DMS 273 treated with DMSO at 0.1 percent for 48 hours (cell line): Measurements from ENCODE around the gene C10orf67.

Experiments
- DNase-seq: peaks from one replicate; lab custom pipeline; 2025; lab: John Stamatoyannopoulos, UW

The C10orf67 gene

GRCh38 chr10:23196915-23197314 lies 147.7 kb downstream of the C10orf67 start:
- no peak for DNase-seq

GRCh38 chr10:23195846-23196600 lies 148.6 kb downstream of the C10orf67 start:
- no peak for DNase-seq

- no peak for DNase-seq
Observed at GRCh38 chr10:23194966-23195845, 149.4 kb downstream of the C10orf67 start.

- no peak for DNase-seq
Observed at GRCh38 chr10:23194471-23194965, 150.1 kb downstream of the C10orf67 start.

- DNase-seq, result no peak
Observed at GRCh38 chr10:23193435-23194074, 151.0 kb downstream of the C10orf67 start.

GRCh38 chr10:23192712-23193434 lies 151.7 kb downstream of the C10orf67 start:
- no peak for DNase-seq

- DNase-seq, result no peak
Observed at GRCh38 chr10:23191764-23192711, 152.6 kb downstream of the C10orf67 start, which contains the start of gene PTF1A. Gene PTF1A, plus strand, starts transcription at chr10:23192312. Its CDS starts 219 bp downstream, at chr10:23192531.

- no peak for DNase-seq
Observed at GRCh38 chr10:23190872-23191763, 153.5 kb downstream of the C10orf67 start.

GRCh38 chr10:23189024-23189423 lies 155.6 kb downstream of the C10orf67 start:
- DNase-seq, result no peak

- DNase-seq, result no peak
Observed at GRCh38 chr10:23187155-23187554, 157.4 kb downstream of the C10orf67 start.

GRCh38 chr10:23186697-23187096 lies 157.9 kb downstream of the C10orf67 start:
- no peak for DNase-seq

GRCh38 chr10:23186178-23186577 lies 158.4 kb downstream of the C10orf67 start:
- DNase-seq, result no peak

GRCh38 chr10:23174977-23175512 lies 169.6 kb downstream of the C10orf67 start:
- no peak for DNase-seq

- DNase-seq, result no peak
Observed at GRCh38 chr10:23174074-23174976, 170.3 kb downstream of the C10orf67 start.

GRCh38 chr10:23173214-23174073 lies 171.2 kb downstream of the C10orf67 start:
- DNase-seq, result no peak

- no peak for DNase-seq
Observed at GRCh38 chr10:23172429-23173213, 172.0 kb downstream of the C10orf67 start.
